H1 (cell line): Measurements from ENCODE around the gene RNF43.

Source experiments
- ATF2 ChIP-seq: IDR thresholded peaks from 2 replicates; pipeline ENCODE4 v1.6.1; 2012; ENCODE audit warnings: low read length, inconsistent platforms
- CREB1 ChIP-seq: IDR thresholded peaks from 2 replicates; pipeline ENCODE4 v1.6.1; 2012; ENCODE audit warnings: inconsistent platforms
- CTCF ChIP-seq, 3 experiments: IDR thresholded peaks; 1 replicate in 2 of 3; 2 replicates in 1 of 3; pipeline versions ENCODE4 v1.5.1 to v1.6.1; 2011; ENCODE audit warnings: low read length in 3 of 3, mild to moderate bottlenecking in 3 of 3, inconsistent platforms in 2 of 3, low read depth in 1 of 3, moderate library complexity in 1 of 3; ENCODE audit not compliant: insufficient read depth in 1 of 3; ENCODE audit errors: control extremely low read depth in 1 of 3
- EGR1 ChIP-seq: IDR thresholded peaks from 2 replicates; pipeline ENCODE4 v1.6.1; 2011; ENCODE audit warnings: low read depth, low read length, borderline replicate concordance
- EP300 ChIP-seq, 2 experiments: IDR thresholded peaks; 1 replicate in 1 of 2; 2 replicates in 1 of 2; pipeline ENCODE4 v1.6.1; 2011 to 2012; ENCODE audit warnings: low read depth in 2 of 2, low read length in 2 of 2, mild to moderate bottlenecking in 2 of 2, borderline replicate concordance in 1 of 2, inconsistent platforms in 1 of 2, moderate library complexity in 1 of 2
- EZH2 ChIP-seq: fragments of 200-600 bp; sonication (generic); IDR thresholded peaks from 2 replicates; pipeline ENCODE4 v1.7.1; 2012; ENCODE audit warnings: low read depth, mild to moderate bottlenecking, moderate library complexity, low read length, inconsistent platforms; ENCODE audit not compliant: severe bottlenecking
- JUND ChIP-seq: IDR thresholded peaks from 2 replicates; pipeline ENCODE4 v1.6.1; 2011; ENCODE audit warnings: mild to moderate bottlenecking, improper control_type of control experiment, low read length
- POLR2A ChIP-seq, 2 experiments: IDR thresholded peaks; 1 replicate in 1 of 2; 2 replicates in 1 of 2; pipeline ENCODE4 v1.6.1; 2011; ENCODE audit warnings: low read depth in 2 of 2, low read length in 2 of 2, mild to moderate bottlenecking in 2 of 2; ENCODE audit errors: control extremely low read depth in 1 of 2
- SIRT6 ChIP-seq: IDR thresholded peaks from one replicate; pipeline ENCODE4 v1.7.1; 2012; ENCODE audit warnings: low read length, inconsistent platforms
- SP2 ChIP-seq: IDR thresholded peaks from 2 replicates; pipeline ENCODE4 v1.6.1; 2012; ENCODE audit warnings: mild to moderate bottlenecking, low read length, inconsistent platforms
- SP4 ChIP-seq: IDR thresholded peaks from 2 replicates; pipeline ENCODE4 v1.6.1; 2012; ENCODE audit warnings: low read length, inconsistent platforms
- TBP ChIP-seq: IDR thresholded peaks from 2 replicates; pipeline ENCODE4 v1.6.1; 2011; ENCODE audit warnings: low read depth, low read length, improper control_type of control experiment
- USF2 ChIP-seq: IDR thresholded peaks from 2 replicates; pipeline ENCODE4 v1.6.1; 2011; ENCODE audit warnings: low read length, improper control_type of control experiment
- YY1 ChIP-seq: IDR thresholded peaks from 2 replicates; pipeline ENCODE4 v1.6.1; 2011; ENCODE audit warnings: low read depth, mild to moderate bottlenecking, low read length

- TF ChIP-seq POLR2A (IDR thresholded peaks at IDR 0.05; ENCODE audit: control extremely low read depth in 1 of 2, low read depth in 2 of 2, low read length in 2 of 2) = no peak
- no peak for TF ChIP-seq EP300 (IDR thresholded peaks at IDR 0.05; ENCODE audit: borderline replicate concordance in 1 of 2, low read depth in 2 of 2, low read length in 2 of 2)
- TF ChIP-seq CTCF (IDR thresholded peaks at IDR 0.05; ENCODE audit: control extremely low read depth in 1 of 3, insufficient read depth in 1 of 3, low read depth in 1 of 3, low read length in 3 of 3) = no peak
- no peak for TF ChIP-seq ATF2
- no peak for TF ChIP-seq SIRT6
- TF ChIP-seq EGR1 = no peak
- TF ChIP-seq TBP = no peak
- TF ChIP-seq SP2 = no peak
- TF ChIP-seq CREB1 = no peak
- no peak for TF ChIP-seq SP4
- no peak for TF ChIP-seq EZH2
- TF ChIP-seq JUND = no peak
- TF ChIP-seq YY1 = no peak
- no peak for TF ChIP-seq USF2
Measured at GRCh38 chr17:58410714-58411407, 6.5 kb downstream of the RNF43 start.
